Activated gamma-delta T cell treated with Interleukin-2 at 50 U/mL for 16 hours (primary cell): Measurements from ENCODE around the gene KCMF1.
A peak's percentile ranks its signal among the peaks of the same experiment; 100 is the strongest.
"Not testable (repeated sequence)": the region's sequence is repeated elsewhere in the genome, so short reads cannot be mapped to it uniquely, and the experiment has no call there.

ENCODE experiments used
- DNase-seq: peaks from one replicate; pipeline ENCODE4 v3.0.0-alpha.2; 2020

KCMF1 gene

DNA sequence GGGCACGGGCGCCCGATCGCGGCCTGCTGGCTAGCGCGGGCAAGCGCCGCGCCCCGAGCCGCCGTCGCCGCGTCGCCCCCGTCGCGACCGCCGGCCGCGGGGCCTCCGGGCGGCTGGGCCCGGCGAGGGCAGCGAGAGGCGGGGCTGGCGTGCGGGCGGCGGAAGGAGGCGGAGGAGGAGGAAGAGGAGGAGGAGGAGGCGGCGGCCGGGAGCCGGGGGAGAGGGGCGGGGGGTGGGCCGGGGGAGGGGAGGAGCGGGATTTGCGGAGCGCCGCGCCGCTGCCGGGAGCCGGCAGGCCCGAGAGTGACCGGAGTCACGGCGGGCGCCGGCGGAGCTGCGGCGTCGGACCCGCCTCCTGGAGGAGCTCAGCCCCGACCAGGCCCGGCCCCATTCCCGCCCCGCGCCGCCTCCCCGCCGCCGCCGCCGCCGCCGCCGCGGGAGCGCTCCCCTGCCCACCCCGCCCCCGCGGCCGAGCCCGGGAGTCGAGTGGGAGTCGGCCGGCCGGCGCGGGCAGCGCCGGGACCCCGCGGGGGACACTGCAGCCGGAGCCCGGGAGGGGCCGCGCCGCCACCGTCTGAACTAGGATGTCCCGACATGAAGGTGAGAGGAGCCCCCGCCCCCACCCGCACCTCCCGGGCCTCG lies at the start of gene KCMF1:
Gene KCMF1 (plus strand): TSS at position 294 of the 642 bp plus-strand sequence. CDS start 291 bp downstream, at position 585.
- peak; percentile 59 for DNase-seq

DNA sequence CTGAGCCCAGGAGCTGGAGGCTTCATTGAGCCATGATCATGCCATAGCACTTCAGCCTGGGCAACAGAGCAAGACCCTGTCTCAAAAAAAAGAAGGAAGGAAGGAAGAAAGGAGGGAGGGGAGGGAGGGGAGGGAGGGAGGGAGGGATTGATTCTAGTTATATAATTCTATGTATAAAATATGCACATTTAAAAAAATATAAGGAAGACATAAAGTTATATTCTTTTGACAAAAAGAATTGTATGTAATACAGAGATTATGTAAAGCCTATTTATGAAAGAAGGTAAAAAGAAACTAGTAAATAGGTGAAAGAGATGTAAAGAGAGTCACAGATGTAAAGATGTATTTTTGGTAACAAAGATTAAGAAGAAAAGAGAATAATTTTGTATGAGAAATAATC lies 48.0 kb upstream of the KCMF1 start:
- no peak for DNase-seq

- DNase-seq, result no peak
Measured at GRCh38 chr2:84924173-84925106, 46.5 kb upstream of the KCMF1 start.

- DNase-seq, result no peak
Measured at GRCh38 chr2:84925336-84925723, 45.6 kb upstream of the KCMF1 start.

GRCh38 chr2:84925724-84926376 lies 45.1 kb upstream of the KCMF1 start:
- DNase-seq, result peak; percentile 98

DNA sequence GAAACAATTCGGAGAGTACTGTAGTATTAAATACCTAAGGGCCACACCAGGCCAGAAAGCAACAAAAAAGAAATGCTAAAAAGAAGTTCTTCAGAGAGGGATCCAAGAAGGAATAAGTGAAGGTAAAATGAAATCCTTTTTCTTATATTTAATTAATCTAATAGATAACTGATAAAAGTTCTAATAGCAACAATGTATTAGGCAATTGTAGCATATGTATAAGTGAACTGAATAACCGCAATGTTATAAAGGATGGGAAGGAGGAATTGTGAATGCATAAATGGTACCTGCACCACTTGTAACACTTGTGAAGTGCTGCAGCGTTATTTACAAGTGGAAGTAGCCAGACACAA lies 43.7 kb upstream of the KCMF1 start:
- DNase-seq, result no peak

DNA sequence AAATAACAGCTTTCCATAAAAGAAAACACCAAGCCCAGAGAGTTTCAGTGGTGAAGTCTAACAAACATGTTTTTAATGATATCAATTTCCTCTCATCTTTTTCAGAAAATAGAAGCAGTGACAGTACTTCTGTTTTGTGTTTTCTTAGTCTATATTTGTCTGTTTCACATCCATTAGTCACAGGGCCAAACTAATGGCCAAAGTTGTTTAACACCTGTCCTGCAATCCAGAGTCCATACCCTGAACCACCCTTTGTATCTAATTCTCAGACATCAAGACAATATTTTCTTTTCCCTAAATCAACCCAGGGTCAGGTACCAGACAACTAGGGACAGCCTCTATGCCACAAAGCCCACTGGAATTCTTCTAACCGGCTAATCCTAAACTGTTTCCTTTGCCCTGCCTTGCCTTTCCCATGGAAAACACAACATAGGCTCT lies 39.6 kb upstream of the KCMF1 start:
- DNase-seq, result no peak

DNA sequence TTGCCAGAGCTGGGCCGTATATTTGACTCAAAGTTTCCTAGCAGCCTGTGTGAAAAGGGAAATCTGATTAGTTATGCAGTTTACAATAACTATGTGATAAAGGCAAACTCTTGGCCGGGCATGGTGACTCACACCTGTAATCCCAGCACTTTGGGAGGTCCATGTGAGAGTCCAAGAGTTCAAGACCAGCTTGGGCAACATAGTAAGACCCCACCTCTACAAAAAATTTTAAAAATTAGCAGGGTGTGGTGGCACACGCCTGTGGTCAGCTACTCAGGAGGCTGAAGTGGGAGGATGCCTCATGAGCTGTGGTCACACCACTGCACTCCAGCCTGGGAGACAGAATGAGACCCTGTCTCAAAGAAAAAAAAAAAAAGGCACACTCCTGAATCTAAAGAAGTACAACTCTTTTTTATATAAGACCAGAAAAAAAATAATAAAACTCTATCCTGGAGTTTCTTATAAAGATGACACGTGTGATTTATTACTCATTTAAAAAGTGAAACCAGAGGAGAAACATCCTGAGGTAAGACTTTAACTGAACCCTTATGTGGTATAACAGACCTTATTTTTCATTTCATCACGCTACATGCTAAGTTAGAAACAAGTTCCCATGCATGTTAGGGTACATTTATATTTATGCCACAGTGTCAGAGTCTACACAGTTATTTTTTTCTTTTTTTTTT lies 32.6 kb upstream of the KCMF1 start:
- no peak for DNase-seq

DNA sequence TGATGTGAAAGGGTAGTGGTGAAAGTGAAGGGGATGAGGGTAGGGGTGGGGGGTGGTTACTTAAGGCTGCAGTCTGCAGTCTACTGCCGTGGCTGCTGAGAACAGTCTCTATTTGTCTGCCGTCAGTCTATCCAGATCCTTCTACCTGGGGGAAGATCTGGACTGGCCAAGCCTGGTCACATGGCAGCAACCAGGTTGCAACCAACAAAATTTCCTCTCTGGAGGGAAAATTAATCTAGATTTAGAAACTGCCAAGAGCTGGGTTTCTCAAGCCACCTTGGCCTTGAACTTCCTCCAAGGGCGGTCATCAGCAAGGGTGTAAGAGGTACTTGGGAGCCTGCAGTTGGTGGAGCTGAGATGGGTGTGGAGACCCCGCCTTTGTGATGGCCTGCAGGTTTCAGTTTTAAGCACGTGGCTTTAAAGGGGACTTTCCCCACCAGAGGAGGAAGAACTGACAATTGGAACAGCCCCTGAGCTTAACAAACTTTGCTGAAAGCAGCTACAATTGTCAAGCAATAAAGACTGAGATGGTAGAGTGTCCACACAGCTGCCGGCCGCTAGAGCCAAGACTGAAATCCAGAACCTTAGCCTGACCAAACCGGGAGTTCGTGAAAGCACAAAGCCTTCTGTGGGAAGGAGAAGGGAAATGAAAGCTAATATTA lies 31.4 kb upstream of the KCMF1 start:
- DNase-seq, result peak; percentile 51

DNA sequence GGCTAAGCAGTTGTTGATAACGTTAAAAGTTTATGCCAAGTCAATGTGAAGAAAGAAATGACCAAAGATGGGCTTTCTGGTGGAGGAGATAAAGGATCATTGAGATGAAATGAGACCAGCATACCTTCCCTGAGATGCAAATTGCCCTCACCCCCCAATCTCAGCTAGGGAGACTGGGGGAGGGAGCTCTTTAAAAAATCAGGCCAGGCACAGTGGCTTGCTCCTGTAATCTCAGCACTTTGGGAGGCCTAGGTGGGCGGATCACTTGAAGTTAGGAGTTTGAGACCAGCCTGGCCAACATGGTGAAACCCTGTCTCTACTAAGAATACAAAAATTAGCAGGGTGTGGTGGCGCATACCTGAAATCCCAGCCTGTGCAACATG lies 30.9 kb upstream of the KCMF1 start:
- no peak for DNase-seq

GRCh38 chr2:84940831-84941412 lies 30.0 kb upstream of the KCMF1 start:
- DNase-seq, result no peak

DNA sequence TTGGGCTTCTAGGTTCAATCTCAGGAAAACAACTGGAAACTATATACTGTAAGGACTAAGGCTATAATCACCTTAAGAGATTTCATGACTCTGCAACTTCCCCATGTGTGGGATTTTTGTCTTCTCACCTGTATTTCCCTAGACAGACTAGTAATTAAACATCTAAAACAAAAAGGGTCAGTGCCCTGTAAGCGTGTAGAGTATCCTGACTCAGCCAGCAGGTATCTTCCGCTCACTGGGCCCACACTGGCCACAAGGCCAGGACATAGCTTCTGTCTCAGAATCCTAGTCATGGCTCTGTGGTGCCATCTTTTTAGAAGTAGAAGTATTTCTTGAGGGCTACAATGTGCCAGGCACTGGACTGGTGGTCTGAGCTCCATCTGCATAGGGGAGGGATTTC lies 28.8 kb upstream of the KCMF1 start:
- DNase-seq, result no peak

DNA sequence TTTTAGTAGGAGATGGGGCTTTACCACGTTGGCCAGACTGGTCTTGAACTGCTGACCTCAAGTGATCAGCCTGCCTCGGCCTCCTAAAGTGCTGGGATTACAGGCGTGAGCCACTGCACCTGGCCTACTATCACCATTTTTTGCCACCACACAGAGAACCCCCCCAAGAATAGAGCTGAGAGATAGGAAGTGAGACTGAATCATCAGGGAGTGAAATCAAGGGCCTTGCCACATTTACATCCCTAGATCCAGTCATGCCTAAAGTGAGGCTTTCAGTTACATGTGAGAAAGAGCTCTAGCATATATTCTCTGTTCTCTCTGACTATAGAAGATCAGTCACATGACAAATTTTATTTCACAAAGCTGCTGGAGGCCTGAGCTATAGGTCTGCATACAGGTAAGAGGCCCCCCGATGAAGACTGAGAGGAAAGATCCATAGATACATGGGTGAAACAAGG lies 28.0 kb upstream of the KCMF1 start:
- DNase-seq, result no peak

GRCh38 chr2:84944295-84944909 lies 26.6 kb upstream of the KCMF1 start:
- no peak for DNase-seq

DNA sequence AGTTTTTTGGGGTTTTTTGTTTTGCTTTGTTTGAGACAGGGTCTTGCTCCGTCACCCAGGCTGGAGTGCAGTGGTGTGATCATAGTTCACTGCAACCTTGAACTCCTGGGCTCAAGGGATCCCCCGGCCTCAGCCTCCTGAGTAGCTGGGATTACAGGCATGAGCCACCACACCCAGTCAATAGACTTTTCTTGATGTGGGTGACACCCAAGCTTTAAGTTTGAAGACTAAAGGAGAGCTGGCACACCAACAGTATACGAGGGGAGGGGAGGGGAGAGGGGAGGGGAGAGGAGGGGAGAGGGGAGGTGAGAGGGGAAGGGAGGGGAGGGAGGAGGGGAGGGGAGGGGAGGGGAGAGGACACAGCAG lies 25.1 kb upstream of the KCMF1 start:
- not testable (repeated sequence) for DNase-seq

DNA sequence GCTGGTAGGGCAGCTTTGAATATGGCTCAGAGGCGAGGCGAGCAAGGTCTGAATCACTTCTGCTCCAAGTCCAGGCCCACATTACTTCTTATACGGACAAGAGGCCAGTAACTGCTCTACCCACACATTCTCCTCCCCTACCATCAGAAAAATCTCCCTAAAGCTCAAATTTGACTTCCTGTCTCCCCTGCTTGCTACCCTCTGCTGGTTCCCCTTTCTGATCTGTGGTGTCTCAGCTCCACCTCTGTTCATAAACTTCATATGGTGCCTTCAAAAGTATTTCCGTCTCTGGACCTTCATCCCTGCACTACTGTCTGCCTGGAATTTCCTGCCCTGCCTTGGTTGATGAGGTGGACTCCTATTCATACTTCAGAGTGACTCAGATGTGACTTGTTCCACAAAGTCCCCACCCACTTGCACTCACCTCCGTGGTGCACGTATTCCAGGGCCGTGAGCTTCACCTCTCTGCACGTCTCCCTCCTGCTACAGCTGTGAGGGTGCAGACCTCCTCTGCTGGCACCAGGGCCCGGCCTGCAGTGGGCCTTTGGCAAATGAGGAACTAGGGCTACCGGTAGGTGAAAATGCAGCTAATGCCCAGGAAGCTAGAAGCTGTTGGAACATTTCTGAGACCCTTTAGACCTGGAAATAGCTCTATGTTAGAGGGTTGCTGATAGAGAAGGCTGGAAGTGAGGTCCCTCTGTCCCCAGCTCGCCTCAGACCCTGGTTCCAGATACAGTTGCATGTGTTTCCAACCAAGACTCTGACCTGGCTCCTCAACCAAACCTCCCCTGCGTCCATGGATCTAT lies 24.6 kb upstream of the KCMF1 start:
- peak; percentile 32 for DNase-seq

GRCh38 chr2:84947010-84947593 lies 23.9 kb upstream of the KCMF1 start:
- DNase-seq, result no peak

GRCh38 chr2:84953535-84953934 lies 17.4 kb upstream of the KCMF1 start:
- no peak for DNase-seq

DNA sequence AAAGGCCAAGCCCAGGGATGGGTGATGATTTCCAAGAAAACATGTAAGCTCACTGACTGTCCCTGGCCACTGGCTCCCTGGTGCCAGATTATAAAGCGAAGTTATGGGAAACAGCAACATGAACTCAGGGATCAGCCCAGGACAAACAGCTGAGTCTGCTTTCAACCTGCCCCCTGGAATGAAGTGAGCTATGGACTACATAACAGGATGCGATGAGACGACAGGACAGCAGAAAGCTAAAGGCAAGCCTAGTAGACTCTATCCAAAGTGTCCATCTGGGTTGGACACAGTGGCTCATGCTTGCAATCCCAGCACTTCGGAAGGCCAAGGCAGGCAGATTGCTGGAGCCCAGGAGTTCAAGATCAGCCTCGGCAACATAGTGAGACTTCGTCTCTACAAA lies 16.6 kb upstream of the KCMF1 start:
- DNase-seq, result no peak
